Measurements from ENCODE around the gene PPP1R7. TPM values are rescaled to one million over a fixed set of nuclear protein-coding genes. Genes with fewer than 3 reads are reported as not detected.
A peak's percentile ranks its signal among the peaks of the same experiment; 100 is the strongest.

Gene PPP1R7
- polyA plus RNA-seq, 3 donors: 54.9 to 102 (median 84.4) TPM

GRCh38 chr2:241132538-241133435 is 17.5 kb upstream of the PPP1R7 start:
- Mint-ChIP-seq H3K4me3 (no peak overlapping the region), H3K4me1 (peaks cover 8% of the 10 kb centered on the region), H3K36me3 (peaks cover 21 to 36% of the 10 kb centered on the region in 2 donors), H3K27ac (peak overlapping the region in 1 of 7 donors; percentile 40), H3K9me3 (no peaks in the 10 kb centered on the region), H3K27me3 (ENCODE audit: low read depth in 3 of 3) (no peaks in the 10 kb centered on the region)
- H3K9me3 ChIP-seq (replicated peaks in 1 of 2; ENCODE audit: control insufficient read depth in 1 of 2, insufficient read depth in 1 of 2, low read length in 2 of 2): no peaks in the 10 kb centered on the region
- no peaks in the 10 kb centered on the region for H4K20me1 ChIP-seq (ENCODE audit: insufficient read depth, low read length)
- 94% methylated on average over 14 of the region's 14 CpGs for WGBS (ENCODE audit: insufficient coverage)
- no peaks in the 10 kb centered on the region for H3K79me2 ChIP-seq (ENCODE audit: insufficient read depth, low read length)
- no peak overlapping the region for H3K4me2 ChIP-seq (replicated peaks; ENCODE audit: extremely low read depth, low read length, poor library complexity, severe bottlenecking)
- intact Hi-C loops (cut with micrococcal nuclease): no loop called here
- H3K4me3 ChIP-seq (replicated peaks in 1 of 3; ENCODE audit: low read depth in 2 of 3, low read length in 3 of 3): no peak overlapping the region
- no peaks in the 10 kb centered on the region for H3K27me3 ChIP-seq (ENCODE audit: control insufficient read depth in 2 of 2, insufficient read depth in 2 of 2, low read length in 2 of 2)
- H3K4me1 ChIP-seq (ENCODE audit: control insufficient read depth in 1 of 2, insufficient read depth in 2 of 2, low read length in 2 of 2): no peaks in the 10 kb centered on the region
- no peak for DNase-seq
- TF ChIP-seq CTCF (IDR thresholded peaks at IDR 0.05): no peak
- no peak overlapping the region for H2AFZ ChIP-seq (ENCODE audit: insufficient read depth, low read depth, low read length, poor library complexity, severe bottlenecking)
- H3K9ac ChIP-seq (ENCODE audit: insufficient read depth, low read length, poor library complexity, severe bottlenecking): no peak overlapping the region
- H3K36me3 ChIP-seq (replicated peaks in 1 of 2; ENCODE audit: control insufficient read depth in 1 of 2, insufficient read depth in 2 of 2, low read length in 2 of 2): peaks cover 4 to 9% of the 10 kb centered on the region in 2 donors
- H3K27ac ChIP-seq (ENCODE audit: low read depth in 1 of 2, low read length in 2 of 2): no peak overlapping the region

GRCh38 chr2:241133436-241133820 is 16.8 kb upstream of the PPP1R7 start:
- no peak overlapping the region for H2AFZ ChIP-seq (ENCODE audit: insufficient read depth, low read depth, low read length, poor library complexity, severe bottlenecking)

More at GRCh38 chr2:241133436-241133820, 16.8 kb upstream of the PPP1R7 start:
- Mint-ChIP-seq H3K4me1 (peaks cover 8% of the 10 kb centered on the region), H3K4me3 (no peak overlapping the region), H3K27me3 (ENCODE audit: low read depth in 3 of 3) (no peaks in the 10 kb centered on the region), H3K9me3 (no peaks in the 10 kb centered on the region), H3K27ac (no peak overlapping the region), H3K36me3 (peaks cover 24 to 39% of the 10 kb centered on the region in 2 donors)
- no peak overlapping the region for H3K9ac ChIP-seq (ENCODE audit: insufficient read depth, low read length, poor library complexity, severe bottlenecking)
- no peak overlapping the region for H3K4me2 ChIP-seq (replicated peaks; ENCODE audit: extremely low read depth, low read length, poor library complexity, severe bottlenecking)
- no peak for DNase-seq
- peaks cover 8 to 15% of the 10 kb centered on the region in 2 donors for H3K36me3 ChIP-seq (replicated peaks in 1 of 2; ENCODE audit: control insufficient read depth in 1 of 2, insufficient read depth in 2 of 2, low read length in 2 of 2)
- H3K27ac ChIP-seq (ENCODE audit: low read depth in 1 of 2, low read length in 2 of 2): no peak overlapping the region
- H3K79me2 ChIP-seq (ENCODE audit: insufficient read depth, low read length): no peaks in the 10 kb centered on the region
- intact Hi-C loops (cut with micrococcal nuclease): no loop called here
- no peaks in the 10 kb centered on the region for H3K9me3 ChIP-seq (replicated peaks in 1 of 2; ENCODE audit: control insufficient read depth in 1 of 2, insufficient read depth in 1 of 2, low read length in 2 of 2)
- no peaks in the 10 kb centered on the region for H4K20me1 ChIP-seq (ENCODE audit: insufficient read depth, low read length)
- H3K4me1 ChIP-seq (ENCODE audit: control insufficient read depth in 1 of 2, insufficient read depth in 2 of 2, low read length in 2 of 2): no peaks in the 10 kb centered on the region
- WGBS (ENCODE audit: insufficient coverage): 95% methylated on average over 3 of the region's 10 CpGs
- no peak overlapping the region for H3K4me3 ChIP-seq (replicated peaks in 1 of 3; ENCODE audit: low read depth in 2 of 3, low read length in 3 of 3)
- H3K27me3 ChIP-seq (ENCODE audit: control insufficient read depth in 2 of 2, insufficient read depth in 2 of 2, low read length in 2 of 2): no peaks in the 10 kb centered on the region
- no peak for TF ChIP-seq CTCF (IDR thresholded peaks at IDR 0.05)
